HG03103 (cell line): ENCODE results near the gene MYLK4.

Source experiments
- ATAC-seq: cut with Tn5 transposase; IDR thresholded peaks from one replicate; pipeline ENCODE4 v1.9.1; 2021; ENCODE audit warnings: low read depth; ENCODE audit not compliant: unreplicated experiment

Gene MYLK4

GRCh38 chr6:2636672-2637071 lies 114.0 kb downstream of the MYLK4 start:
- ATAC-seq, result no peak

DNA sequence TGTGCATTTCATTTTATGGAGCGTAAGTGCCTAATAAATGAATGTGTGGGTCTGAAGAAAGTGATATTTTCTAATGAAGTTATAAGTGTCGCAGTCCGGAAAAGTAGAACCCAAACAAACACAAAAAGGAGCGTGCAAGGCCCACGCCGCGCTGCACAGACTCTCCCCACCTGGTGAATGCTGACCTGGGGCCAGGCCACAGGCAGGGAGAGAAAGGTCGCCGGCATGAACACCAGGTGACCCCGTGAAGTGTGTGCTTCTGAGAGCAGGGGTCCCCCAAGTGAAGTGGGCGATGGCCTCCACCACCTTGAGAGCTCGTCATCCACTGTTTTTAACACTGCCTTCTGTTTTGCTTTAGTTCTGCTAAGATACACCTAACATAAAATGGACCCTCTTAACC lies 114.8 kb downstream of the MYLK4 start:
- ATAC-seq, result no peak

GRCh38 chr6:2634139-2634964 lies 116.4 kb downstream of the MYLK4 start:
- peak; percentile 79 for ATAC-seq

GRCh38 chr6:2633736-2634135 lies 117.0 kb downstream of the MYLK4 start:
- ATAC-seq, result no peak

DNA sequence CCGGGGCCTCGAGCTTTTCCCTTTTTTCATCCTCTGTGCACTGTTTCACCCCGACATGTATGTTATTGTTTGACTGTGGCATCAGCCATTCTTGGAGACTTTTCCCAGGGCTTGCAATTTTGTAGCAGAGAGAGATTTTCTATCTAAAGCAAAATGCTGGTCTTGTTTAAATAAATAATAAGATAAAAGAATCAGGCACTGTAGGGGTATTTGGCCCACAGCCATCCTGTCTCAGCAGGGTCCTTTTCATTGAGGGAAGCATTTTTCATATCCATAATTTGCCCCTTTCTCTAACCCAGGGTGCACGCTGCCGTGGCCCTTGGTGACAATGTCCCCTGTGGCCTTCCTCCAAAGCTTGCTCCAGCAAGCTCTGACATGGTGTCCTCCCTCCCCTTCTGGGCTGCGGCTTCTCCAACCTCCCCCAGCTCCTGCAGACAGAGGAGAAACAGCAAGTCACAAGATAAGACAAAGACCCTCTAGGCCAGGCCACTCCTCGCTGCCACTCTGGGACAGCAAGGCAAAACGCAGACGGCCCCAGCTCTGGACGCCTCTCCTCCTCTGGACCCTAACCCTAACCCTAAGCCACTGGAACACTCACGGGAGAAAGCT lies 117.6 kb downstream of the MYLK4 start:
- ATAC-seq, result no peak

DNA sequence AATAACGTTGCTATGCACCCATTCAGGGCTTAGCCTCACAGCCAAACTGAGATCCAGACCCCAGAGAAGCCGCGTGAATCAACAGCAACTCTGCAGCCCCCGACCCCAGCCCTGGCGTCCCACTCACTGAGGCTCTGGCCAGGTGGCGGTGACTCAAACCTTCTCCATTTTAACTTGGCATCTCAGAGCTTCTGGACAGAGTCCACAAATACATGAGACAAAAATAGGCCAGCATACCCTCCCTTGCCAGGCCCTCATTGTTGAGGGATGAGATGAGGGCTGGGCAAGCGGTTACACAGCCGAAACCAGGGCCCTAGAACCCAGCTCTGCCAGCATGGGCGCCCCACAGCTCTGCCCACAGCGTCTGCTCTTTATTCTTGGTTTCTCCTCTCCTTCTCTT lies 118.4 kb downstream of the MYLK4 start:
- ATAC-seq, result no peak

DNA sequence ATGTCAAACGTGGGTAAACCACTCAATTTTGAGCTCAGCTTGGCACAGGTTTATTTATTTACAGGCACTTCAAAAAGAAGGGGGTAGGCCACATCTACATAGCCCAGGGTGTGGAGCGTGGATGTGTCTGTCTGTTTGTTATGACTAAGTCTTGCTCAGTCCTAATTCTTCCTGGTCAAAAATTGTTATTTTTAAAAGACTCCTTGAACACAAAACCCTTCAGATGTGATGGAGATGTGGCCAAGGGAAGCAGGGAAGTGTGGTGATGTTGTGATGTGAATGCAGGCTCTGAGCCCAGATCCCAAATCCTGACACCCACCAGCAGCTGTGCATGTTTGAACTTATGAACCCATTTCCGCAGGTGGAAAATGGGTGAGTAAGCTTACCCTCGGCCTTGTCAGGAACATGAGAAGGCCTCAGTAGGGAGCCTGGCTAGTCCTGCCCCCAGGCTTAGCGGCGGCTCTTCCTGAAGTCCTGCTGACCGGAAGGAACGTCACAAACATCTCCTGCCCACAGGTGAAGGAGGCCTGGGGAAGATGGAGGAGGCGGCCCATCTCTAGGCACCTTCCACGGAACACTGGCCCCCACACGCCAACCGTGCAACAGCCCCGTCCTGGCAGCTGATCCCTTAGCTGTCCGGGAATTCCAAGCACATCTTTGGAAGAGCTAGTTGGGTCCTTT lies 119.7 kb downstream of the MYLK4 start:
- ATAC-seq, result no peak

GRCh38 chr6:2630359-2630758 lies 120.4 kb downstream of the MYLK4 start:
- no peak for ATAC-seq

DNA sequence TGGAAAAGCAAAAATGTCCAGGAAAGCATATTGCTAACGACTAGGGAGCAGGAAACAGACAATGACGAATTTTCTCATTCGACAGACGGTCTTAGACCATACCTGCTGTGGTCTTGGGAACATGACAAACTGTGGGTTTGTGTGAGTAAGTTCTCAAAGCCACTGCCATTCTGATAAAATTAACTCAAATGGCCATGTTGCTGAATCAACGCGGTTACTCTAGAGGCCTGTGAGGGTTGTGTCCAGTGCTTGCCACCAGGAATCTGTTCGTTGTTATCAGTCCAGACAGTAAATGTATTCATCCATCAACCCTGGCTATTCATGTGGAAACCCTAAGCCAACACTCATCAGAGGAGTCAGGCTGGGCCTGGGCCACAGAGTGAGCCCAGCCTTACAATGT lies 124.3 kb downstream of the MYLK4 start:
- ATAC-seq, result no peak

GRCh38 chr6:2625581-2625980 lies 125.1 kb downstream of the MYLK4 start:
- ATAC-seq, result no peak

DNA sequence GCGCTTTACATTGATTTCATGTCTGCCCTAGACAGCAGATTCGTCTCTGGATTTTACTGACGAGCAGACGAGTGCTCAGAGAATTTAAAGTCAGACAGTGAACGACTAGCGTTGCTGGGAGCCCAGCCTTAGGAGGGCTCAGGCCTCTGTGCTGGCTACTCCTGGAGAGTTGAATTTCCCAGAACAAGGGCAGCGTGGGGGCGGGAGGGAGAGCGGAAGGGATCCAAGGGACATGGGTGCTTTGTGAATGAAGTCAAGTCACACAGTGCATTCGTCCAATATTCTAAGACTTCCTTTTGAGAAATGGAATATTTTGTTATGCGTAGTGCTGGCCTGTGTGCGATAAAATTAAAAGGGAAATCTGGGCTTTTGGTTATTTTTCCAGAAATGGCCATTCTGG lies 126.5 kb downstream of the MYLK4 start:
- no peak for ATAC-seq

- ATAC-seq, result no peak
Observed at GRCh38 chr6:2623295-2623694, 127.4 kb downstream of the MYLK4 start.

DNA sequence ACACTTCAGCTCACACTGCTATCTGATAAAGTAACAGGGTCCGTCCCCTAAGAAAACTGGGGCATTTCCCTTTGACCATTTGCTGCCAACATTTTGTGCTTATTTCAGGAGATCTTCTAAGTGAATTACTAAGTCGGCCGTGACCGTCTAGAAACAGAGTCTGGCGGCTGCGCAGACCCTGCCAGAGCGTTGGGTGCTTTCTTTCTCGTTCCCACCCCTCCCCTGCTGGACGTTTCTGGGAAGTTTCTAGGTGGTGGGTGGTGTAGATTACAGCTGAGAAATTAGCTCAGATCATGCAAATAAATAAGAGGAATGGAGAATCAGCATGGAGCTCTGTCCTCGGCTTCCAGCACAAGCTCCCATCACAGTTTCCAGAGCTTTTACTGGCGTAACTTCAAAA lies 128.1 kb downstream of the MYLK4 start:
- no peak for ATAC-seq

- no peak for ATAC-seq
Observed at GRCh38 chr6:2619651-2620050, 131.1 kb downstream of the MYLK4 start.

DNA sequence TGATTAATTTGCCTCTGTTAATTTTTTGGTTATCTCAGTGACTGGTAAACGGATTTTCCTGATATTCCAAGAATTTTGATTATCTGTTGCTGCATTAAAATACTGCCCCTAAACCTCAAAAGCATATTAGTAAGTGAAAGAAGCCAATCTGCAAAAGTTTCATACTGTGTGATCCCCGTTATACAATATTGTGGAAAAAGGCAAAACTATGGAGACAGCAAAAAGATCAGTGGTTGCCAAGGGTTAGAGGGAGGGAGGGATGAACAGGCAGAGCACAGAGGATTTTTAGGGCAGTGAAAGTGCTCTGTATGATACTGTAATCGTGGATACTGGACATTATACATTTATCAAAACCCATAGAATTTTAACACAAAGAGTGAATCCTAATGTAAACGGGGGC lies 133.0 kb downstream of the MYLK4 start:
- ATAC-seq, result no peak

GRCh38 chr6:2616811-2617210 lies 133.9 kb downstream of the MYLK4 start:
- no peak for ATAC-seq

DNA sequence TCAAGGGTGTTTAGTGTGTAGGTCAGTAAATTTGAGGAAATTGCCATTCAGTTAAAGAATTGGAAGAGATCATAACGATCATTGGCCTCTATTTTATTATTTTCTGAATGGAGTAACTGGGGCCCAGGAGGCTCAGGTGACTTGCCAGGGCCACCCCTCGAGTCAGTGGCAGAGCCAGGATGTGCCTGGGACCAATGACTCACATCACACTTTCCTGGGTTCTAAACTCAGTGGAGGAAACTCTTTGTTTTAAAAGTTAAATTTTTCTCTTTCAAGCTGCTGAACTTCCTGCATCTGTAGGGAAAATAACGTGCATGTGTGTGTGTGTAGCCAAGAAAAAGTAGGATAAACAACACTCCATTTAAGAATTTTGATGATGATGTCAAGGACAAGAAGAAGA lies 135.5 kb downstream of the MYLK4 start:
- ATAC-seq, result no peak

GRCh38 chr6:2614846-2615245 lies 135.9 kb downstream of the MYLK4 start:
- ATAC-seq, result no peak

GRCh38 chr6:2614155-2614554 lies 136.6 kb downstream of the MYLK4 start:
- ATAC-seq, result no peak
